Smooth muscle cell (in vitro differentiated cells): ENCODE measurements around the gene PODXL. TPM values are rescaled to one million over a fixed set of nuclear protein-coding genes. Genes with fewer than 3 reads are reported as not detected.

ENCODE experiments used
- DNase-seq: peaks from one replicate; lab custom pipeline; 2025; ENCODE audit not compliant: unreplicated experiment; lab: John Stamatoyannopoulos, UW
- H2AFZ ChIP-seq: fragments of 200-600 bp; sonication (generic); 2 replicates; pipeline ENCODE4 v1.6.0; 2016; ENCODE audit warnings: antibody characterized with exemption, low read depth, mild to moderate bottlenecking
- H3F3A ChIP-seq: fragments of 200-600 bp; sonication (generic); 2 replicates; pipeline ENCODE4 v1.6.0; 2017; ENCODE audit warnings: antibody characterized with exemption, low read depth
- H3K27ac ChIP-seq: fragments of 200-600 bp; sonication (generic); 2 replicates; pipeline ENCODE4 v1.5.1; 2016; ENCODE audit warnings: low read depth, mild to moderate bottlenecking
- H3K27me3 ChIP-seq: fragments of 200-600 bp; sonication (generic); 2 replicates; pipeline ENCODE4 v1.6.1; 2016; ENCODE audit warnings: low read depth, mild to moderate bottlenecking
- H3K36me3 ChIP-seq: fragments of 200-600 bp; sonication (generic); 2 replicates; pipeline ENCODE4 v1.5.1; 2016; ENCODE audit warnings: low read depth
- H3K4me1 ChIP-seq: fragments of 200-600 bp; sonication (generic); 2 replicates; pipeline ENCODE4 v1.5.1; 2016; ENCODE audit warnings: low read depth
- H3K4me2 ChIP-seq: fragments of 200-600 bp; sonication (generic); 2 replicates; pipeline ENCODE4 v1.6.0; 2016; ENCODE audit warnings: mild to moderate bottlenecking
- H3K4me3 ChIP-seq: fragments of 200-600 bp; sonication (generic); 2 replicates; pipeline ENCODE4 v1.5.1; 2016; ENCODE audit warnings: mild to moderate bottlenecking
- H3K79me2 ChIP-seq: fragments of 200-600 bp; sonication (generic); 2 replicates; pipeline ENCODE4 v1.6.0; 2016; ENCODE audit warnings: low read depth, mild to moderate bottlenecking
- H3K9ac ChIP-seq: fragments of 200-600 bp; sonication (generic); 2 replicates; pipeline ENCODE4 v1.6.0; 2016; ENCODE audit warnings: low read depth
- H3K9me3 ChIP-seq: fragments of 200-600 bp; sonication (generic); replicated peaks from 2 replicates; pipeline ENCODE4 v1.5.1; 2016; ENCODE audit warnings: low read depth
- H4K20me1 ChIP-seq: fragments of 200-600 bp; sonication (generic); 2 replicates; pipeline ENCODE4 v1.6.0; 2016; ENCODE audit warnings: low read depth
- CTCF ChIP-seq: fragments of 200-600 bp; sonication (generic); IDR thresholded peaks from 2 replicates; pipeline ENCODE4 v1.5.1; 2017; ENCODE audit warnings: borderline replicate concordance, mild to moderate bottlenecking, antibody characterized with exemption; ENCODE audit not compliant: insufficient read depth, poor library complexity, severe bottlenecking
- WGBS: methylation state at CpG from one replicate; pipeline ENCODE4 v1.1.7; 2016; ENCODE audit warnings: low lambda C conversion rate; 5-methylcytosine and 5-hydroxymethylcytosine counted together
- polyA plus RNA-seq: library from polyadenylated mRNA; unstranded; fragments of >200 nt; fragmentation: Nextera tagmentation; extraction: Ambion mirVana; gene quantifications from 2 replicates; pipeline ENCODE4 v1.2.1, GENCODE V29; 2016
- total RNA-seq: library from RNA; depleted of rRNA; stranded (reverse); fragments of >200 nt; gene quantifications from 2 replicates; pipeline ENCODE4 v1.2.3, GENCODE V29; 2014

PODXL gene
- total and polyA plus RNA-seq, 2 experiments from 2014 or later = 2.1 to 10.8 TPM

DNA sequence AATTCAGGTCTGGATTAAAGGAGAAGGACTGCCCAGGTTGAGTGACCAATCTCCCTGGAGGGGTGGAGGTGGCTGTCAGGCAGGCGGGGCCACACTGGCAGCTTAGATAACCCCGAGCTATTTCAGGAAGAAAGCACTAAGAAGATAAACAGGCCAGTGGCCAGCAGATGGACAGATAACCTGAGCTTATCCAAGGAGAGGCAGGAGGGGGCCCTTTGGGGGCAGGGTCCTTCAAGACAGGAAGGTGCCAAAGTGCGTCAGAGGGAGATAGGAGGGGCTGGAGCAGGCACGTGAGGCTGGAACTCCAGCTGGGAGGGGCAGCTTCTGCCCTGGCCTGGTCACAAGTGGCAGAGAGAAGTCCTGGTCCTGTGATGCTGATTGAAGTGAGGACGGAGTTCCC, 29.8 kb upstream of the PODXL start:
- Histone ChIP-seq H2AFZ (no peak overlapping the region), H3K9ac (no peak overlapping the region), H3K36me3 (no peaks in the 10 kb centered on the region), H3K27ac (no peak overlapping the region), H3K9me3 (no peaks in the 10 kb centered on the region), H4K20me1 (no peaks in the 10 kb centered on the region), H3K27me3 (no peaks in the 10 kb centered on the region), H3F3A (no peaks in the 10 kb centered on the region), H3K4me3 (no peak overlapping the region), H3K79me2 (no peaks in the 10 kb centered on the region), H3K4me2 (no peak overlapping the region), H3K4me1 (no peaks in the 10 kb centered on the region)
- DNase-seq = no peak
- TF ChIP-seq CTCF = no peak
- 30% methylated on average over 5 of the region's 5 CpGs for WGBS

GRCh38 chr7:131583430-131583829, 27.0 kb upstream of the PODXL start:
- Histone ChIP-seq H3K27me3 (no peaks in the 10 kb centered on the region), H4K20me1 (no peaks in the 10 kb centered on the region), H2AFZ (no peak overlapping the region), H3K9ac (no peak overlapping the region), H3K27ac (no peak overlapping the region), H3K9me3 (no peaks in the 10 kb centered on the region), H3K4me2 (no peak overlapping the region), H3F3A (no peaks in the 10 kb centered on the region), H3K79me2 (no peaks in the 10 kb centered on the region), H3K4me1 (no peaks in the 10 kb centered on the region), H3K4me3 (no peak overlapping the region), H3K36me3 (no peaks in the 10 kb centered on the region)
- 66% methylated on average over 9 of the region's 9 CpGs for WGBS
- TF ChIP-seq CTCF = no peak
- DNase-seq = no peak

DNA sequence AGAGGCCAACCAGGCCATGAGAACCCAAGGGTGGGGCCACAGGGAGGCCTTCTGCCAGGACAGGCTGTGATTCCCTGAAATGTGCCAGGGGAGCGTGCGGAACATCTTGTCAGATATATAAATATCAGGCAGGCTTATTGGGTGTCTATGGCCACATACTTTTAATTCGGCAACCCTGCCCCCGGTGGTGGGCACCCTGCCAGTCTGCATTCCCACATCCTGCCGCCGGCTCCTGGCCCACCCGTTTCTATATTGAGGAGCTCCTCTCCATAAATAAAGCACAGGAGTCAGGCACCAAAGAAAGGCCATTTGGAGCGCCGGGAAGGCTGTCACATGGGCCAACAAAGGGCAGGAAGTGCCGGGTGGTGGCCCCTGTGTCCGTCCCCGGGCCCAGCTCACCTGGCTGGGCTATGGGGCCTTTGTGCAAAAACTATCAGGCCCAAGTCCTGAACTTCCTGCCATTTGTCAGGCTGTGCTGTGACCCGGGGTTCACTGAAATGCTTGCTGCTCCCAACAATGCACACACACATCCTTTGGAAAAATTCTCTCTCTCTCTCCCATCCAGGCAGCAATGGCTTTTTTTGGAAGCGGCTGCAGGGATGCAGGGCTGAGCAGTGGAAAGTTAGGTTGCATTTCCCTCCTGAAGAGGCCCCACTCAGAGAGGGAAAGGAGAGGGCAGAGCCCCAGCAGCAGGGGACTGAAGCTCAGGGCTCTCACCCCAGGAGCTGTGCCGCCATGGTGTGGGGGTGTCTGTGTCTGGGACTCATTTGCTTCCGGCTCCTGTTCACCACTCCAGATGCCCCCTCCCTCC, 25.0 kb upstream of the PODXL start:
- H3K9me3 ChIP-seq = no peaks in the 10 kb centered on the region
- H3K4me3 ChIP-seq = no peak overlapping the region
- H3K4me2 ChIP-seq = no peak overlapping the region
- H3F3A ChIP-seq = no peaks in the 10 kb centered on the region
- H3K27me3 ChIP-seq = no peaks in the 10 kb centered on the region
- H3K9ac ChIP-seq = no peak overlapping the region
- H3K4me1 ChIP-seq = no peaks in the 10 kb centered on the region
- no peaks in the 10 kb centered on the region for H3K36me3 ChIP-seq
- H3K27ac ChIP-seq = no peak overlapping the region
- H3K79me2 ChIP-seq = no peaks in the 10 kb centered on the region
- no peak overlapping the region for H2AFZ ChIP-seq
- 87% methylated on average over 16 of the region's 16 CpGs for WGBS
- no peaks in the 10 kb centered on the region for H4K20me1 ChIP-seq
- no peak for TF ChIP-seq CTCF
- no peak for DNase-seq

- H3F3A ChIP-seq = no peaks in the 10 kb centered on the region
- H3K4me2 ChIP-seq = no peak overlapping the region
- no peak overlapping the region for H3K4me3 ChIP-seq
- no peak for DNase-seq
- no peak overlapping the region for H3K27ac ChIP-seq
- no peak overlapping the region for H2AFZ ChIP-seq
- 75% methylated on average over 3 of the region's 3 CpGs for WGBS
- no peaks in the 10 kb centered on the region for H3K4me1 ChIP-seq
- H3K36me3 ChIP-seq = no peaks in the 10 kb centered on the region
- no peaks in the 10 kb centered on the region for H3K9me3 ChIP-seq
- H4K20me1 ChIP-seq = no peaks in the 10 kb centered on the region
- no peaks in the 10 kb centered on the region for H3K27me3 ChIP-seq
- no peak for TF ChIP-seq CTCF
- no peaks in the 10 kb centered on the region for H3K79me2 ChIP-seq
- no peak overlapping the region for H3K9ac ChIP-seq
These were observed 22.2 kb upstream of the PODXL start for GRCh38 chr7:131578602-131579001.
